ENCODE results near the gene FAM107A. TPM values are rescaled to one million over a fixed set of nuclear protein-coding genes. Genes with fewer than 3 reads are reported as not detected.

FAM107A gene
- total and polyA plus RNA-seq, 2 of the 13 experiments (the other 11 are each of a cell fraction or from before 2014, with no cell fraction given) = not detected

DNA sequence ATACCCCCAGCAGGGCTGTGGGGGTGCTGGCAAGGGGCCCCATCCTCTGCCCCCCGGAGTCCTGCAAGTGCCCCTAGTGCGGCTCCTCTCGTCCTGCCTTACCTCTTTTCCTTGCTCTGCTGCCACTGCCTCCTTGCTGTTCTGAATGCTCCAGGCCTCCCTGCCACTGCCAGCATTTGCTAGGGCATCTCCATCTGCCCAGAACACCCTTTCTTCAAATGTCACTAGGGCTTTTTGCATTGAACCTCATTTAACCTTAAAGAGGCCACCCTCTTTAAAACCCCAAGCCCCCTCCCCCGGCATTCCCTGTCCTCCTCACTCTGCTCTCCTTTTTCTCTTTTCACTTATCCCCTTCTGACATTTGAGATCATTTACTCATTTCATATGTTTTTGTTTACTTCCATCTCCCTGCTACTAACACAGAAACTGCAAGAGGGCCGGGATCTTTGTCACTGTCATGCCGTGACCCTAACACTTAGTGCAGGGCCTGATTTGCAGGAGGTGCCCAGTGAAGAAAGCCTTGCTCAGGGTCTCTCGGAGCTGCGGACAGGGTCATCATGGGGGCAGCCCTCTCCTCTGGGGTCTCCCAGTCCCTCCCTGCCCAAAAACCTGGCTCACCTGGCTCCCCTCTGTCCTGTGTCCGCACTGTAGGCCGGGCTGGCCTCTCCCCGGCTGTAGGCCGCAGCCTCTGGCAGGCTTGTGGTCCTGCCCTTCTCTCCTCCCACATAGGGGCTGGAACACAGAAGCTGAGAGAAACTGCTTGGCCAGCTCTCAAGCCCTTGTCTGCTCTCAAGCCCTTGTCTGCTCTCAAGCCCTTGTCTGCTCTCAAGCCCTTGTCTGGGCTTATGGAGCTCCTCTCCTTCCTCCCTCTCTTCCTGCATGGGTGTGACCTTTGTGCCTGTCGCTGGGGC, 40.4 kb downstream of the FAM107A start, which contains the start of gene ACOX2 (continued):
- 0 out of 3 replicates have a peak, but pooled peaks have one; percentile 10 for TF ChIP-seq MXI1 (IDR thresholded peaks at IDR 0.05; ENCODE audit: borderline replicate concordance, low read depth, low read length)
- TF ChIP-seq IRF2 (CRISPR knock-in tag; IDR thresholded peaks at IDR 0.05) = no peak
- TF ChIP-seq IKZF4 (CRISPR knock-in tag; IDR thresholded peaks at IDR 0.05; ENCODE audit: borderline replicate concordance, low read depth, not compliant biosample characterization) = no peak
- peak; percentile 49; the same call in 1 of the 2 replicates for TF ChIP-seq ZBTB20 (CRISPR knock-in tag; IDR thresholded peaks at IDR 0.05; ENCODE audit: borderline replicate concordance, low read depth)
- TF ChIP-seq MZF1 (CRISPR knock-in tag; IDR thresholded peaks at IDR 0.05; ENCODE audit: borderline replicate concordance) = no peak
- peak; percentile 30; the same call in 1 of the 2 replicates for TF ChIP-seq ZMYM4 (CRISPR knock-in tag; IDR thresholded peaks at IDR 0.05)
- TF ChIP-seq SALL1 (CRISPR knock-in tag; IDR thresholded peaks at IDR 0.05) = peak; percentile 73; the same call in 1 of the 2 replicates
- TF ChIP-seq ZNF160 (CRISPR knock-in tag; IDR thresholded peaks at IDR 0.05) = 0 out of 2 replicates have a peak, but pooled peaks have one; percentile 25
- TF ChIP-seq POLR2AphosphoS2 (IDR thresholded peaks at IDR 0.05; ENCODE audit: low read depth, low read length) = no peak
- 0 out of 2 replicates have a peak, but pooled peaks have one; percentile 14 for TF ChIP-seq SNAI1 (CRISPR knock-in tag; IDR thresholded peaks at IDR 0.05; ENCODE audit: borderline replicate concordance)

All from HepG2 (cell line).